Tibial nerve (tissue), 3 donors: ENCODE results near the gene KCTD2.

Experiments used
- CTCF ChIP-seq, 5 experiments: fragments of 200-600 bp in 3 of 5; fragments of 450-650 bp in 2 of 5; sonication (generic) in 3 of 5; IDR thresholded peaks; one replicate each; pipeline ENCODE4 v1.5.1; 2016 to 2019; ENCODE audit warnings: antibody characterized with exemption in 5 of 5, mild to moderate bottlenecking in 3 of 5, moderate library complexity in 2 of 5
- POLR2A ChIP-seq, 2 donors: fragments of 450-650 bp; IDR thresholded peaks; one replicate each; pipeline ENCODE4 v1.6.1; 2017; ENCODE audit warnings: antibody characterized with exemption in 2 of 2, mild to moderate bottlenecking in 2 of 2, moderate library complexity in 2 of 2

GRCh38 chr17:75111777-75112335, 64.8 kb downstream of the KCTD2 start:
- TF ChIP-seq CTCF (IDR thresholded peaks at IDR 0.05) (no peak), POLR2A (IDR thresholded peaks at IDR 0.05) (no peak)
